Esophagus muscularis mucosa (tissue), 4 donors: ENCODE data around the gene GNG12. TPM values are rescaled to one million over a fixed set of nuclear protein-coding genes. Genes with fewer than 3 reads are reported as not detected.

Experiments used
- DNase-seq: peaks from one replicate; pipeline ENCODE4 v3.0.0-alpha.2; 2017; ENCODE audit errors: extremely low spot score
- H3K27ac ChIP-seq, 4 donors: fragments of 200-600 bp; sonication (generic); replicated peaks in 1 of 4; 1 replicate in 3 of 4; 2 replicates in 1 of 4; pipeline ENCODE4 v1.5.1; 2016 to 2019; ENCODE audit warnings: mild to moderate bottlenecking in 1 of 4
- H3K27me3 ChIP-seq, 4 donors: fragments of 200-600 bp; sonication (generic); one replicate each; pipeline versions ENCODE4 v1.5.1 to v1.6.0; 2016 to 2019
- H3K36me3 ChIP-seq, 4 donors: fragments of 200-600 bp; sonication (generic); one replicate each; pipeline ENCODE4 v1.5.1; 2016 to 2019
- H3K4me1 ChIP-seq, 4 donors: fragments of 200-600 bp; sonication (generic); one replicate each; pipeline ENCODE4 v1.5.1; 2016 to 2019
- H3K4me3 ChIP-seq, 4 donors: fragments of 200-600 bp; sonication (generic); 1 replicate in 2 of 4; 2 replicates in 2 of 4; pipeline ENCODE4 v1.5.1; 2016 to 2019; ENCODE audit warnings: mild to moderate bottlenecking in 4 of 4, moderate library complexity in 1 of 4
- H3K9me3 ChIP-seq, 4 donors: fragments of 200-600 bp; sonication (generic); 1 replicate in 3 of 4; 2 replicates in 1 of 4; pipeline ENCODE4 v1.5.1; 2016 to 2019
- EP300 ChIP-seq: sonication (generic); formaldehyde crosslinking; IDR thresholded peaks from one replicate; pipeline ENCODE4 v1.6.1; 2017; ENCODE audit warnings: antibody characterized with exemption
- POLR2A ChIP-seq: fragments of 450-650 bp; IDR thresholded peaks from one replicate; pipeline ENCODE4 v1.6.1; 2017; ENCODE audit warnings: antibody characterized with exemption, moderate library complexity, mild to moderate bottlenecking, low read depth
- POLR2AphosphoS5 ChIP-seq, 2 donors: sonication (generic); formaldehyde crosslinking; IDR thresholded peaks; one replicate each; pipeline ENCODE4 v1.6.1; 2017; ENCODE audit warnings: antibody characterized with exemption in 2 of 2
- WGBS: methylation state at CpG from one replicate; pipeline ENCODE4 v1.1.5; 2018; 5-methylcytosine and 5-hydroxymethylcytosine counted together
- intact Hi-C: fragments of 100-400 bp; cut with DNase I; formaldehyde crosslinking; loops from one replicate; pipeline ENCODE4 v1.15.1; 2023
- total RNA-seq, 4 donors: library from RNA; depleted of rRNA; stranded (reverse); fragments of >200 nt; gene quantifications; one replicate each; pipeline versions ENCODE4 v1.1.0 to v1.2.1, GENCODE V29; 2016
- TF ChIP-seq, protein P1 (sequence below), 3 experiments: fragments of 200-600 bp in 2 of 3; fragments of 450-650 bp in 1 of 3; sonication (generic) in 2 of 3; IDR thresholded peaks; one replicate each; pipeline ENCODE4 v1.5.1; 2017 to 2019; ENCODE audit warnings: antibody characterized with exemption in 3 of 3, mild to moderate bottlenecking in 2 of 3, moderate library complexity in 1 of 3

GNG12 gene
- total RNA-seq, 4 donors from 2014 or later: 108 to 118 (median 111) TPM

DNA sequence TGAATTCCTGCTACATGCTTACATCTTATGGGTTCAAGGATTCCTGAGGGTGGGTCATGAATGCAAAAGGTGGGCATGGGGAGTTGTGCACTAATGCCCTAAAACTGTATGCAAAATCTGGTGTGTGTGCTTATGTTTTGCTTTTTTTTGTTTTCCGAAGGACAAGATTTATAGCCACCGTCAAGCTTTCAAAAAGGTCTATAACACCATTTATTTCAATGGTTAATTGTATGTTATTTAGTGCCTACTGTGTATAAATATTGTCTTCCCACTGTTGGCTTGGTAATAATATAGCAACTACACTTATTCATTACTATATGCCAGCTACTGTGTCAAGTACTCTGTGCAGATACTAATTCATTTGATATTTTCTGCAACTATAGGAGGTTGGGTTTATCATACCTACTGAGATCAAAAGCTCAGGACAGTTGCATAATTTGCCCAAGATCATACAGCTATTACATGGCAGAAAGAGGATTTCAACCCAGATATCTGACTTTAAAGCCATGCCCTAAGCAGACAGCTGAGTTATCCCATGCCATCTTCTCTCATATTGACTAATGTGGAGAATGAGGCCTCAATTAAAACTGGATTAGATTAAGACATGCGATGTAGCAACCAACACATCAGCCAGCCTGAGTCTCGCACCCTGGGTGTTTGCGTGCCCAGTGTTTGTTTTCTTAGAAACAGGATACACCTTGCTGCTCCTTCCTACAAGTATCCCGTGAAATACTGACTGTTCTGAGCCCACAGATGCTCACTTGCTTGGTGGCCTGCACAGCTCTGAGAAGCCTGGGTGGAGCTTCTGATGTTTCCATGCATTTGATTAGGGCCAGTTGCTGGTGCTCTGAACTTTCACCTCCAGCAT lies 113.7 kb downstream of the GNG12 start:
- no peak overlapping the region for H3K4me3 ChIP-seq
- H3K36me3 ChIP-seq: no peaks in the 10 kb centered on the region
- no peak for DNase-seq
- no peaks in the 10 kb centered on the region for H3K9me3 ChIP-seq
- intact Hi-C loops: no loop called here
- WGBS: 89% methylated on average over 6 of the region's 6 CpGs
- peaks cover 41 to 76% (median 57%) of the 10 kb centered on the region in 4 donors for H3K4me1 ChIP-seq
- H3K27ac ChIP-seq: no peak overlapping the region
- no peaks in the 10 kb centered on the region for H3K27me3 ChIP-seq
- no peak for TF ChIP-seq EP300

DNA sequence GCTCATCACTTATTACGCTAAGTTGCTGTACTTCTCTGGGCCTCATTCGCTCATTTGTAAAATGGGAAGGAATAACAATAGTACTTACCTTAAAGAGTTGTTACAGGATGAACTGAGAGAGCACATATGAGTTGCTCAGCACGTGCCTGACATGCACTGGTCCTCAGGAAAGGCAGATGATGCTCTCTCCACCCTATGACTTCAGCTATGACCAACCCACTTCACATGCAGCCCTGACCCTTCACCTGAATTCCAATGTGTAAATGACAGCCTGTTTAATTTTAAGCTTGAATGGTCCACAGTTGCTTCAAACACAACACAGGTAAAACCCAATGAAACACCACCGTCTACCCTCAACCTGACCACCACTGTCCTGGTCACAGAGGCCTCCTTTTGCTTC lies 115.4 kb downstream of the GNG12 start:
- Histone ChIP-seq H3K36me3 (no peaks in the 10 kb centered on the region), H3K9me3 (no peaks in the 10 kb centered on the region), H3K27ac (no peak overlapping the region), H3K27me3 (no peaks in the 10 kb centered on the region), H3K4me1 (peaks cover 37 to 76% (median 55%) of the 10 kb centered on the region in 4 donors), H3K4me3 (no peak overlapping the region)
- TF ChIP-seq EP300: no peak
- no peak for TF ChIP-seq POLR2A
- TF ChIP-seq, protein P1, sequence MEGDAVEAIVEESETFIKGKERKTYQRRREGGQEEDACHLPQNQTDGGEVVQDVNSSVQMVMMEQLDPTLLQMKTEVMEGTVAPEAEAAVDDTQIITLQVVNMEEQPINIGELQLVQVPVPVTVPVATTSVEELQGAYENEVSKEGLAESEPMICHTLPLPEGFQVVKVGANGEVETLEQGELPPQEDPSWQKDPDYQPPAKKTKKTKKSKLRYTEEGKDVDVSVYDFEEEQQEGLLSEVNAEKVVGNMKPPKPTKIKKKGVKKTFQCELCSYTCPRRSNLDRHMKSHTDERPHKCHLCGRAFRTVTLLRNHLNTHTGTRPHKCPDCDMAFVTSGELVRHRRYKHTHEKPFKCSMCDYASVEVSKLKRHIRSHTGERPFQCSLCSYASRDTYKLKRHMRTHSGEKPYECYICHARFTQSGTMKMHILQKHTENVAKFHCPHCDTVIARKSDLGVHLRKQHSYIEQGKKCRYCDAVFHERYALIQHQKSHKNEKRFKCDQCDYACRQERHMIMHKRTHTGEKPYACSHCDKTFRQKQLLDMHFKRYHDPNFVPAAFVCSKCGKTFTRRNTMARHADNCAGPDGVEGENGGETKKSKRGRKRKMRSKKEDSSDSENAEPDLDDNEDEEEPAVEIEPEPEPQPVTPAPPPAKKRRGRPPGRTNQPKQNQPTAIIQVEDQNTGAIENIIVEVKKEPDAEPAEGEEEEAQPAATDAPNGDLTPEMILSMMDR (IDR thresholded peaks at IDR 0.05): no peak
- no peak for TF ChIP-seq POLR2AphosphoS5 (IDR thresholded peaks at IDR 0.05)
- DNase-seq: no peak
- intact Hi-C loops: no loop called here
- 91% methylated on average over 4 of the region's 4 CpGs for WGBS

DNA sequence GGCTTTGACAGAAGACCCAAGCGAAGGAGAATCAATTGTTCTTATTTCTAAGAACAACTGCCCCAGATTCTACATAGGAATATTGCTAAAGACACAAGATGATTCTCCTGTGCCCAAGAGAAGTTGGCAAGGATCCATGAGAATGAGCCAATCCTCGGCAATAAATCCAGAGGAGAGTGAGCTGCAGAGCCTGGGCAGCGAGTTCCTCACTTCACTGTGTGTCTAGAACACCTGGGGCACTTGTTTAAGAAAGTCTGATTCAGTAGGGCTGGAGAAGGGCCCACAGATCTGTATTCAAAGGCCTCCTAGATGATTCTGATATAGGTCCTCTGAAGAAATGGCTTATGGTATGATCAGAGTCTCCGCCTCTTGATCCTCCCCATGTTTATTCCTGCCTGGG lies 116.5 kb downstream of the GNG12 start:
- intact Hi-C loops: no loop called here
- Histone ChIP-seq H3K4me3 (no peak overlapping the region), H3K27ac (peak overlapping the region in 1 of 4 donors; percentile 22), H3K36me3 (no peaks in the 10 kb centered on the region), H3K9me3 (no peaks in the 10 kb centered on the region), H3K4me1 (peaks cover 36 to 68% (median 49%) of the 10 kb centered on the region in 4 donors), H3K27me3 (no peaks in the 10 kb centered on the region)
- 55% methylated on average over 4 of the region's 4 CpGs for WGBS
- DNase-seq: no peak
- TF ChIP-seq POLR2A (no peak), POLR2AphosphoS5 (IDR thresholded peaks at IDR 0.05) (no peak), EP300 (no peak)
- TF ChIP-seq, protein P1 (IDR thresholded peaks at IDR 0.05): no peak

DNA sequence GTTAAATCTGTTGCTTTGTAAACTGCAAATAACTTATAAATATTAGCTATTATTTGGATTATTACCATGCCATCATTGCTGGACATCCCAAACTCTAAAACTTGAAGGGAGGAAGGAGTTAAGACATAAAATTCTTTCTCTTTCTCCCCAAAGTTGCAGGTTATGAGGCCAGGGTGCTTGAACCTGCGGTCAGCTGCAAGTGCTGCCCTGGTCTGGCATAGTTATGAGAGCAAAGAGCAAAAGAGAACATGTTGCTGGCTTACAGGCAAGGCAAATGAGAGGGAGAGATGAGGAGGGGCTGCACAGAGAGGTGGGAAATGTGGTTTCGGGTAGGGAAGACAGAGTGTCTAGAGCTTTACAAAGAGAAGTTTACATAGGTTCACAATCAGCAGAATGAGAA lies 117.4 kb downstream of the GNG12 start:
- TF ChIP-seq POLR2AphosphoS5 (IDR thresholded peaks at IDR 0.05) (no peak), POLR2A (no peak), EP300 (no peak)
- TF ChIP-seq, protein P1 (IDR thresholded peaks at IDR 0.05): no peak
- no peaks in the 10 kb centered on the region for H3K36me3 ChIP-seq
- WGBS: 94% methylated on average over 2 of the region's 2 CpGs
- no peaks in the 10 kb centered on the region for H3K9me3 ChIP-seq
- intact Hi-C loops: no loop called here
- peaks cover 46 to 60% (median 53%) of the 10 kb centered on the region in 4 donors for H3K4me1 ChIP-seq
- DNase-seq: no peak
- no peaks in the 10 kb centered on the region for H3K27me3 ChIP-seq
- no peak overlapping the region for H3K4me3 ChIP-seq
- H3K27ac ChIP-seq: no peak overlapping the region

DNA sequence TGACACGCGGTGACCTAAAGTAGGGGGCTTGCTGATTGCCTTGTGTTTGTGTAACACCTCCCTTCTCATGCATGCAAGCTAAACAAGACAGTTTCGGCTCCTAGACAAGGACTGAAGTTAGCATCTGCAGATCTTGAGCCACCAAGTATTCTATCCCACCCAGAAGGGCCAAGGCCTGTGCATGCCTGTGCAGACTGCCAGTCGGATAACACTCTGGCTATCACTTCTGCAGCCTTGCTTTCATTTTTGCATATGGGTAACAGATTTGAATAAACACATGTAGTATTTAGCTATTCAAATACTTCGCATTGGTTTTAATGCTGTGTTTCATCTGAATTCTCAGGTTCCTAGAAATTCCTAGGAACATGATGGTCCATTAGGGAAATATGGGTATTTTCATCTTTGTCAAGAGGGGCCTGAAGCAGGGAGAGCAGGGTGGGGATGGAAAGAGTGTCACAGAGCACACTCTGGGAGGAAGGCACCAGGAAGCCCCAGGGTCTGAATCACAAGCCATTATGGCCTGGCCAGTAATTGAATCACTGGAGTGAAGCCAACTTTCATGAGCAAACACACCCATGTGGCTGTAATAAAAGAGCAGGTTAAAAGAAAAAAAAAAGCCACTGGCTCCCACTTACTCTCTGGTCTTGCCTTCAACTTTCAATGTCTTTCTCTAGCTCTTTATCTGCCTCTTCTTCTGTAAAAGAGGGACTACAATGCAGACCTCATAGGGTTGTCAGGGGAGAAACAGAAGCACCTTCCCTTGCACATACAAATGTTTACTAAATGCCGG lies 120.0 kb downstream of the GNG12 start:
- H3K9me3 ChIP-seq: no peaks in the 10 kb centered on the region
- no peaks in the 10 kb centered on the region for H3K27me3 ChIP-seq
- no peak for TF ChIP-seq POLR2A
- no peak for TF ChIP-seq EP300
- no peak for TF ChIP-seq POLR2AphosphoS5 (IDR thresholded peaks at IDR 0.05)
- TF ChIP-seq, protein P1 (IDR thresholded peaks at IDR 0.05): no peak
- no peaks in the 10 kb centered on the region for H3K36me3 ChIP-seq
- 77% methylated on average over 6 of the region's 6 CpGs for WGBS
- H3K4me1 ChIP-seq: peaks cover 53 to 66% (median 61%) of the 10 kb centered on the region in 4 donors
- DNase-seq: no peak
- intact Hi-C loops: no loop called here
- no peak overlapping the region for H3K4me3 ChIP-seq
- H3K27ac ChIP-seq: peak overlapping the region in 1 of 4 donors; percentile 8
